Vagina (tissue), 2 donors: ENCODE results near the gene FAM120A.

Source experiments
- POLR2A ChIP-seq, 2 donors: fragments of 450-650 bp; IDR thresholded peaks; one replicate each; pipeline ENCODE4 v1.6.1; 2017; ENCODE audit warnings: antibody characterized with exemption in 2 of 2, mild to moderate bottlenecking in 2 of 2, moderate library complexity in 2 of 2
- TF ChIP-seq, protein P1 (sequence below), 3 experiments: fragments of 450-650 bp in 2 of 3; fragments of 200-600 bp in 1 of 3; sonication (generic) in 1 of 3; IDR thresholded peaks; one replicate each; pipeline ENCODE4 v1.5.1; 2017 to 2019; ENCODE audit warnings: antibody characterized with exemption in 3 of 3, mild to moderate bottlenecking in 2 of 3, moderate library complexity in 2 of 3

DNA sequence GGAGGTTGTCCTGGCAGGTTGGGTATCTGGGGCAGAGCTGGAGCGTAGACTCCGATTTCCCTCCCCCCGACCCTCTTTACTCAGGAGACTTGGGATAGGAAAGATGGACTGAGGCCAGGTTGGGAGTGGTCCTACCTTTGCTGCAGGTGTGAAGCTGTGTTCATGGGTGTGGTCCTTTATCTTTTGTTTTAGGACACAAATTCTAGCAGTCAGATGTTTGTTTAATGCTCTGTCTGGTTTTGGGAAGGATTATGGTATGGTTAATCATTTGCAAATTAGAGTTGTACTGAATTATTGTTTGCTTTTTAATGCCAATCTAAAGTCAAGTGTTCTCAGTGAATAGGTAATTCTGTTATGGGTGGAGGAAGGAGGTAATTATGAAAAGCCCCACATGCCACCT lies 16.0 kb downstream of the FAM120A start:
- TF ChIP-seq, protein P1, sequence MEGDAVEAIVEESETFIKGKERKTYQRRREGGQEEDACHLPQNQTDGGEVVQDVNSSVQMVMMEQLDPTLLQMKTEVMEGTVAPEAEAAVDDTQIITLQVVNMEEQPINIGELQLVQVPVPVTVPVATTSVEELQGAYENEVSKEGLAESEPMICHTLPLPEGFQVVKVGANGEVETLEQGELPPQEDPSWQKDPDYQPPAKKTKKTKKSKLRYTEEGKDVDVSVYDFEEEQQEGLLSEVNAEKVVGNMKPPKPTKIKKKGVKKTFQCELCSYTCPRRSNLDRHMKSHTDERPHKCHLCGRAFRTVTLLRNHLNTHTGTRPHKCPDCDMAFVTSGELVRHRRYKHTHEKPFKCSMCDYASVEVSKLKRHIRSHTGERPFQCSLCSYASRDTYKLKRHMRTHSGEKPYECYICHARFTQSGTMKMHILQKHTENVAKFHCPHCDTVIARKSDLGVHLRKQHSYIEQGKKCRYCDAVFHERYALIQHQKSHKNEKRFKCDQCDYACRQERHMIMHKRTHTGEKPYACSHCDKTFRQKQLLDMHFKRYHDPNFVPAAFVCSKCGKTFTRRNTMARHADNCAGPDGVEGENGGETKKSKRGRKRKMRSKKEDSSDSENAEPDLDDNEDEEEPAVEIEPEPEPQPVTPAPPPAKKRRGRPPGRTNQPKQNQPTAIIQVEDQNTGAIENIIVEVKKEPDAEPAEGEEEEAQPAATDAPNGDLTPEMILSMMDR (IDR thresholded peaks at IDR 0.05) = no peak
- no peak for TF ChIP-seq POLR2A (IDR thresholded peaks at IDR 0.05)
